Naive thymus-derived CD4-positive, alpha-beta T cell (primary cell): Measurements from ENCODE around the gene SLC6A6. TPM values are rescaled to one million over a fixed set of nuclear protein-coding genes. Genes with fewer than 3 reads are reported as not detected.
A peak's percentile ranks its signal among the peaks of the same experiment; 100 is the strongest.

Experiments used
- ATAC-seq: fragments of 150-1000 bp; cut with Tn5 transposase; 2 replicates; pipeline ENCODE4 v1.10.0; 2021; ENCODE audit warnings: mild to moderate bottlenecking, moderate library complexity
- CTCF ChIA-PET: fragments of 350-600 bp; sonication (Branson Sonifier 250); formaldehyde crosslinking; loops from one replicate; lab custom pipeline; 2021; ENCODE audit warnings: antibody characterized with exemption; lab: Charles Lee
- POLR2A ChIA-PET: fragments of 350-600 bp; sonication (Branson Sonifier 250); formaldehyde crosslinking; loops from one replicate; lab custom pipeline; 2021; ENCODE audit warnings: antibody characterized with exemption, inconsistent platforms; lab: Charles Lee
- DNase-seq, 9 donors: peaks; one replicate each; pipeline versions ENCODE4 v3.0.0 to v3.0.0-alpha.2; 2020 to 2022; ENCODE audit warnings: mixed read lengths in 1 of 9
- H3K27ac ChIP-seq: one replicate; pipeline ENCODE4 v1.7.0; 2013; ENCODE audit warnings: mild to moderate bottlenecking, low read depth, low read length, moderate library complexity
- H3K27me3 ChIP-seq, 2 donors: one replicate each; pipeline ENCODE4 v1.7.0; 2013; ENCODE audit warnings: low read length in 2 of 2, mild to moderate bottlenecking in 2 of 2, moderate library complexity in 2 of 2; ENCODE audit not compliant: control insufficient read depth in 2 of 2, insufficient read depth in 2 of 2
- H3K36me3 ChIP-seq, 3 experiments: 1 replicate in 2 of 3; 2 replicates in 1 of 3; pipeline ENCODE4 v1.7.0; 2013; ENCODE audit warnings: low read length in 3 of 3, mild to moderate bottlenecking in 3 of 3, moderate library complexity in 1 of 3; ENCODE audit not compliant: insufficient read depth in 3 of 3, control insufficient read depth in 2 of 3
- H3K4me1 ChIP-seq, 2 donors: one replicate each; pipeline ENCODE4 v1.7.0; 2013; ENCODE audit warnings: low read length in 2 of 2, mild to moderate bottlenecking in 2 of 2, moderate library complexity in 1 of 2; ENCODE audit not compliant: control insufficient read depth in 2 of 2, insufficient read depth in 2 of 2
- H3K4me3 ChIP-seq: 2 replicates; pipeline ENCODE4 v1.7.0; 2013; ENCODE audit warnings: mild to moderate bottlenecking, low read length
- H3K9me3 ChIP-seq, 3 experiments: 1 replicate in 2 of 3; 2 replicates in 1 of 3; pipeline ENCODE4 v1.7.0; 2013; ENCODE audit warnings: low read length in 3 of 3; ENCODE audit not compliant: control insufficient read depth in 2 of 3
- H3K27ac Mint-ChIP-seq, 9 donors: one replicate each; pipeline ENCODE4 v1.8.0; 2020 to 2022; ENCODE audit warnings: mixed read lengths in 9 of 9, mild to moderate bottlenecking in 8 of 9, moderate library complexity in 5 of 9, inconsistent platforms in 2 of 9
- H3K27me3 Mint-ChIP-seq, 5 donors: one replicate each; pipeline ENCODE4 v1.8.0; 2021 to 2022; ENCODE audit warnings: mixed read lengths in 5 of 5, mild to moderate bottlenecking in 1 of 5
- H3K36me3 Mint-ChIP-seq, 5 donors: one replicate each; pipeline ENCODE4 v1.8.0; 2020 to 2022; ENCODE audit warnings: mixed read lengths in 5 of 5, mild to moderate bottlenecking in 3 of 5, inconsistent platforms in 1 of 5
- H3K4me1 Mint-ChIP-seq, 7 donors: one replicate each; pipeline ENCODE4 v1.8.0; 2020 to 2022; ENCODE audit warnings: mixed read lengths in 7 of 7, mild to moderate bottlenecking in 3 of 7, inconsistent platforms in 1 of 7
- H3K4me3 Mint-ChIP-seq, 10 donors: one replicate each; pipeline ENCODE4 v1.8.0; 2020 to 2022; ENCODE audit warnings: mild to moderate bottlenecking in 10 of 10, mixed read lengths in 10 of 10, moderate library complexity in 6 of 10, inconsistent platforms in 2 of 10
- H3K9me3 Mint-ChIP-seq, 11 donors: one replicate each; pipeline ENCODE4 v1.8.0; 2020 to 2022; ENCODE audit warnings: mixed read lengths in 11 of 11, mild to moderate bottlenecking in 4 of 11, inconsistent platforms in 1 of 11, moderate library complexity in 1 of 11
- intact Hi-C, 2 donors: fragments of 100-400 bp; cut with micrococcal nuclease; formaldehyde crosslinking; loops; one replicate each; pipeline ENCODE4 v1.15.1; 2023
- polyA plus RNA-seq, 2 donors: library from polyadenylated mRNA; unstranded; fragments of 300-500 nt; fragmentation: Illumina TruSeq; gene quantifications; one replicate each; pipeline ENCODE4 v1.2.3, GENCODE V29; 2021
- total RNA-seq, 6 experiments: library from RNA in 5 of 6; stranded (reverse) in 5 of 6; gene quantifications; 1 replicate in 5 of 6; 2 replicates in 1 of 6; pipeline ENCODE4 v1.2.3 and lab custom pipeline; 2021 to 2026

SLC6A6 gene
- total and polyA plus RNA-seq, 7 experiments from 2014 or later = 3.0 to 87.5 (median 35.2) TPM

GRCh38 chr3:14366915-14367823, 35.2 kb upstream of the SLC6A6 start:
- ATAC-seq (no peak), DNase-seq (no peak)
- H3K36me3 ChIP-seq = no peaks in the 10 kb centered on the region
- H3K9me3 ChIP-seq = no peaks in the 10 kb centered on the region
- no peaks in the 10 kb centered on the region for H3K36me3 Mint-ChIP-seq
- H3K9me3 Mint-ChIP-seq = no peaks in the 10 kb centered on the region
- no peaks in the 10 kb centered on the region for H3K4me1 ChIP-seq
- intact Hi-C loops = no loop called here
- no peaks in the 10 kb centered on the region for H3K27me3 ChIP-seq
- CTCF ChIA-PET = no interaction called here
- no peak overlapping the region for H3K4me3 ChIP-seq
- peaks cover 0 to 6% (median 0%) of the 10 kb centered on the region in 5 donors for H3K27me3 Mint-ChIP-seq
- peak overlapping the region in 1 of 9 donors; percentile 71 for H3K27ac Mint-ChIP-seq
- POLR2A ChIA-PET = no interaction called here
- H3K27ac ChIP-seq = no peak overlapping the region
- peaks cover 0 to 12% (median 0%) of the 10 kb centered on the region in 7 donors for H3K4me1 Mint-ChIP-seq
- H3K4me3 Mint-ChIP-seq = no peak overlapping the region

- intact Hi-C loops = no loop called here
- no peaks in the 10 kb centered on the region for H3K36me3 ChIP-seq
- no peaks in the 10 kb centered on the region for H3K9me3 ChIP-seq
- CTCF ChIA-PET = no interaction called here
- H3K27ac Mint-ChIP-seq = no peak overlapping the region
- no peaks in the 10 kb centered on the region for H3K4me1 ChIP-seq
- no peak overlapping the region for H3K4me3 Mint-ChIP-seq
- no peak for DNase-seq
- peaks cover 0 to 10% (median 0%) of the 10 kb centered on the region in 5 donors for H3K27me3 Mint-ChIP-seq
- H3K36me3 Mint-ChIP-seq = no peaks in the 10 kb centered on the region
- POLR2A ChIA-PET = no interaction called here
- H3K4me1 Mint-ChIP-seq = peaks cover 0 to 12% (median 0%) of the 10 kb centered on the region in 7 donors
- H3K27me3 ChIP-seq = no peaks in the 10 kb centered on the region
- no peak overlapping the region for H3K4me3 ChIP-seq
- no peak for ATAC-seq
- H3K9me3 Mint-ChIP-seq = no peaks in the 10 kb centered on the region
- no peak overlapping the region for H3K27ac ChIP-seq
Observed at GRCh38 chr3:14368146-14368545, 34.3 kb upstream of the SLC6A6 start.

GRCh38 chr3:14368885-14369284, 33.5 kb upstream of the SLC6A6 start:
- ChIA-PET POLR2A (no interaction called here), CTCF (no interaction called here)
- intact Hi-C loops = no loop called here
- Mint-ChIP-seq H3K4me3 (no peak overlapping the region), H3K9me3 (no peaks in the 10 kb centered on the region), H3K4me1 (peaks cover 0 to 11% (median 0%) of the 10 kb centered on the region in 7 donors), H3K27ac (peak overlapping the region in 2 of 9 donors; percentile 75 to 86), H3K27me3 (peaks cover 0 to 10% (median 0%) of the 10 kb centered on the region in 5 donors), H3K36me3 (no peaks in the 10 kb centered on the region)
- no peak for ATAC-seq
- Histone ChIP-seq H3K27ac (no peak overlapping the region), H3K27me3 (no peaks in the 10 kb centered on the region), H3K36me3 (no peaks in the 10 kb centered on the region), H3K4me1 (no peaks in the 10 kb centered on the region), H3K9me3 (no peaks in the 10 kb centered on the region), H3K4me3 (no peak overlapping the region)
- no peak for DNase-seq

- H3K9me3 ChIP-seq = no peaks in the 10 kb centered on the region
- H3K4me1 ChIP-seq = no peaks in the 10 kb centered on the region
- no peaks in the 10 kb centered on the region for H3K36me3 ChIP-seq
- H3K27ac ChIP-seq = no peak overlapping the region
- DNase-seq (no peak), ATAC-seq (no peak)
- peaks cover 0 to 10% (median 0%) of the 10 kb centered on the region in 5 donors for H3K27me3 Mint-ChIP-seq
- no peak overlapping the region for H3K4me3 ChIP-seq
- H3K27ac Mint-ChIP-seq = no peak overlapping the region
- H3K4me1 Mint-ChIP-seq = peaks cover 0 to 7% (median 0%) of the 10 kb centered on the region in 7 donors
- H3K9me3 Mint-ChIP-seq = no peaks in the 10 kb centered on the region
- H3K4me3 Mint-ChIP-seq = no peak overlapping the region
- intact Hi-C loops = no loop called here
- H3K36me3 Mint-ChIP-seq = no peaks in the 10 kb centered on the region
- ChIA-PET CTCF (interaction anchor here (0.6 kb wide), 1 partner anchor 1420 kb away, joined by 8 read pairs; no protein-coding TSS in a partner anchor), POLR2A (no interaction called here)
- H3K27me3 ChIP-seq = no peaks in the 10 kb centered on the region
Observed at GRCh38 chr3:14369675-14370669, 32.4 kb upstream of the SLC6A6 start.

- ChIA-PET POLR2A (no interaction called here), CTCF (no interaction called here)
- H3K4me3 ChIP-seq = no peak overlapping the region
Observed at GRCh38 chr3:14370720-14371572, 31.5 kb upstream of the SLC6A6 start.

More at GRCh38 chr3:14370720-14371572, 31.5 kb upstream of the SLC6A6 start:
- Mint-ChIP-seq H3K36me3 (no peaks in the 10 kb centered on the region), H3K4me3 (no peak overlapping the region), H3K27me3 (peaks cover 0 to 10% (median 0%) of the 10 kb centered on the region in 5 donors), H3K4me1 (peaks cover 0 to 7% (median 0%) of the 10 kb centered on the region in 7 donors), H3K9me3 (no peaks in the 10 kb centered on the region), H3K27ac (no peak overlapping the region)
- intact Hi-C loops = no loop called here
- no peaks in the 10 kb centered on the region for H3K27me3 ChIP-seq
- no peak overlapping the region for H3K27ac ChIP-seq
- H3K4me1 ChIP-seq = no peaks in the 10 kb centered on the region
- DNase-seq (no peak), ATAC-seq (no peak)
- no peaks in the 10 kb centered on the region for H3K9me3 ChIP-seq
- H3K36me3 ChIP-seq = no peaks in the 10 kb centered on the region
